Gastroesophageal sphincter (tissue), 3 donors: ENCODE measurements around the gene HEMK1.

ENCODE experiments used
- CTCF ChIP-seq, 4 experiments: fragments of 200-600 bp in 2 of 4; fragments of 450-650 bp in 2 of 4; sonication (generic) in 1 of 4; IDR thresholded peaks; one replicate each; pipeline ENCODE4 v1.5.1; 2017 to 2019; ENCODE audit warnings: antibody characterized with exemption in 4 of 4, mild to moderate bottlenecking in 2 of 4, moderate library complexity in 2 of 4
- POLR2A ChIP-seq, 2 donors: fragments of 450-650 bp; IDR thresholded peaks; one replicate each; pipeline ENCODE4 v1.6.1; 2017; ENCODE audit warnings: antibody characterized with exemption in 2 of 2, mild to moderate bottlenecking in 2 of 2, moderate library complexity in 1 of 2
- POLR2AphosphoS5 ChIP-seq: sonication (generic); formaldehyde crosslinking; IDR thresholded peaks from one replicate; pipeline ENCODE4 v1.6.1; 2017; ENCODE audit warnings: antibody characterized with exemption

- TF ChIP-seq CTCF (IDR thresholded peaks at IDR 0.05) (no peak), POLR2AphosphoS5 (no peak), POLR2A (IDR thresholded peaks at IDR 0.05) (no peak)
These were observed 29.9 kb downstream of the HEMK1 start for GRCh38 chr3:50599115-50599715.
